PC-3 (cell line): ENCODE data around the gene NCEH1. TPM values are rescaled to one million over a fixed set of nuclear protein-coding genes. Genes with fewer than 3 reads are reported as not detected.

ENCODE experiments used
- ATAC-seq: fragments of 200-7000 bp; cut with Tn5 transposase; 2 replicates; pipeline ENCODE4 v1.9.1; 2020; ENCODE audit warnings: mild to moderate bottlenecking, moderate library complexity
- BruUV-seq: library from RNA; stranded (reverse); fragments of 400-500 nt; replicated peaks from 2 replicates; lab custom pipeline; 2021; lab: Mats Ljungman, UMichigan
- CTCF ChIA-PET: fragments of 300-600 bp; sonication (Branson Sonifier 250); formaldehyde crosslinking; loops from one replicate; lab custom pipeline; 2022; ENCODE audit warnings: antibody characterized with exemption; lab: Charles Lee
- POLR2A ChIA-PET: fragments of 300-600 bp; sonication (Branson Sonifier 250); formaldehyde crosslinking; loops from one replicate; lab custom pipeline; 2022; ENCODE audit warnings: antibody characterized with exemption; ENCODE audit not compliant: unreplicated experiment; lab: Charles Lee
- DNase-seq: peaks from one replicate; pipeline ENCODE4 v3.0.0-alpha.2; 2015
- H2AFZ ChIP-seq: fragments of 300-600 bp; sonication (generic); 2 replicates; pipeline ENCODE4 v1.6.0; 2016; ENCODE audit warnings: antibody characterized with exemption, low read length
- H3F3A ChIP-seq: fragments of 300-600 bp; sonication (generic); one replicate; pipeline ENCODE4 v1.6.0; 2017; ENCODE audit warnings: antibody characterized with exemption, low read length, control low read depth, mild to moderate bottlenecking; ENCODE audit not compliant: unreplicated experiment
- H3K27ac ChIP-seq: fragments of 300-600 bp; sonication (generic); 2 replicates; pipeline ENCODE4 v1.5.1; 2016; ENCODE audit warnings: mild to moderate bottlenecking, low read length
- H3K27me3 ChIP-seq: fragments of 300-600 bp; sonication (generic); 2 replicates; pipeline ENCODE4 v1.6.1; 2016; ENCODE audit warnings: low read length, mixed read lengths
- H3K36me3 ChIP-seq: fragments of 300-600 bp; sonication (generic); 2 replicates; pipeline ENCODE4 v1.6.1; 2016; ENCODE audit warnings: low read depth, mixed run types, low read length, mixed read lengths
- H3K4me1 ChIP-seq: fragments of 300-600 bp; sonication (generic); 2 replicates; pipeline ENCODE4 v1.5.1; 2016; ENCODE audit warnings: low read length; ENCODE audit not compliant: insufficient read depth
- H3K4me2 ChIP-seq: fragments of 300-600 bp; sonication (generic); 2 replicates; pipeline ENCODE4 v1.6.0; 2016; ENCODE audit warnings: low read length
- H3K4me3 ChIP-seq: fragments of 300-600 bp; sonication (generic); 2 replicates; pipeline ENCODE4 v1.5.1; 2016; ENCODE audit warnings: mild to moderate bottlenecking, low read length, mixed read lengths
- H3K79me2 ChIP-seq: fragments of 300-600 bp; sonication (generic); 2 replicates; pipeline ENCODE4 v1.6.1; 2017; ENCODE audit warnings: low read length, mixed read lengths
- H3K9ac ChIP-seq: fragments of 300-600 bp; sonication (generic); 2 replicates; pipeline ENCODE4 v1.6.0; 2016; ENCODE audit warnings: mild to moderate bottlenecking, low read length
- H3K9me2 ChIP-seq: fragments of 300-600 bp; sonication (generic); replicated peaks from 2 replicates; pipeline ENCODE4 v1.6.1; 2016; ENCODE audit warnings: mixed run types, low read length, mixed read lengths
- H3K9me3 ChIP-seq: fragments of 300-600 bp; sonication (generic); 2 replicates; pipeline ENCODE4 v1.6.1; 2016; ENCODE audit warnings: low read length, mixed read lengths
- H4K20me1 ChIP-seq: fragments of 300-600 bp; sonication (generic); 2 replicates; pipeline ENCODE4 v1.6.1; 2016; ENCODE audit warnings: low read length, mixed read lengths
- EZH2 ChIP-seq: fragments of 300-600 bp; sonication (generic); IDR thresholded peaks from one replicate; pipeline ENCODE4 v1.6.1; 2017; ENCODE audit warnings: antibody characterized with exemption, mild to moderate bottlenecking, low read length; ENCODE audit not compliant: unreplicated experiment
- EZH2phosphoT487 ChIP-seq: fragments of 300-600 bp; sonication (generic); IDR thresholded peaks from 2 replicates; pipeline ENCODE4 v1.6.1; 2018; ENCODE audit warnings: mild to moderate bottlenecking, antibody characterized with exemption, low read length, borderline replicate concordance
- intact Hi-C: fragments of 100-400 bp; cut with micrococcal nuclease; formaldehyde crosslinking; loops from 2 replicates; pipeline ENCODE4 v1.9.0; 2023
- total RNA-seq: library from RNA; depleted of rRNA; stranded (reverse); fragments of >200 nt; gene quantifications from 2 replicates; pipeline ENCODE4 v1.2.3, GENCODE V29; 2014
- TF ChIP-seq, protein P1 (sequence below): fragments of 300-600 bp; sonication (generic); conservative IDR thresholded peaks from 2 replicates; pipeline ENCODE4 v1.5.1; 2017; ENCODE audit warnings: antibody characterized with exemption, low read depth, mild to moderate bottlenecking, low read length

NCEH1 gene
- total RNA-seq, 1 experiment from 2014 or later, result 28.2 TPM

DNA sequence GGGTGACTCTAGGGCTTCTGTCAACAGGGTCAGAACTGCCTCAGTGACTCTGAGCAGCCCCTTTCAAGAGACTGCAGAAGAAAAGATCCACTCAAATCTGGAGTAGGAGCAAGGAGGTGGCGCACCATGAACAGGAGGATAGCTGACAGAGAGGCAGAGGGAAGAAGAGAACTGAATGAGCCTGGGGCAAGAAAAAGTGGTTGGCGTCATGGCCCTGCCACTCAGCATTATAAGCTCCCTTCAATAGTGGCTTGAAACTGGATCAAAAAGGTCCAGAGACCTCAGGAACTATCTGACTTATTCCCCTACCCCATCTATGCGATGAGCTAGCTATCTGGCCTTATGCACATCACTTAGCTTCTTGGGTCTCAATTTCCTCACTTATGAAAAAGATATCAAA lies 66.6 kb downstream of the NCEH1 start:
- no TSS peak for BruUV-seq
- intact Hi-C loops, result no loop called here
- Histone ChIP-seq H4K20me1 (peaks cover 10% of the 10 kb centered on the region; the same call in 1 of the 2 replicates), H3K4me3 (no peak overlapping the region), H3K27me3 (no peaks in the 10 kb centered on the region), H3K4me1 (peaks cover 22% of the 10 kb centered on the region), H3F3A (no peaks in the 10 kb centered on the region), H3K27ac (no peak overlapping the region), H3K4me2 (no peak overlapping the region), H3K36me3 (peaks cover 14% of the 10 kb centered on the region; the same call in 1 of the 2 replicates), H3K9me3 (no peaks in the 10 kb centered on the region), H3K79me2 (0 out of 2 replicates have a peak, but pooled peaks cover under 1% of the 10 kb centered on the region), H3K9me2 (no peaks in the 10 kb centered on the region), H3K9ac (no peak overlapping the region), H2AFZ (no peak overlapping the region)
- no peak for ATAC-seq
- POLR2A ChIA-PET, result no interaction called here
- DNase-seq, result no peak
- TF ChIP-seq, protein P1, sequence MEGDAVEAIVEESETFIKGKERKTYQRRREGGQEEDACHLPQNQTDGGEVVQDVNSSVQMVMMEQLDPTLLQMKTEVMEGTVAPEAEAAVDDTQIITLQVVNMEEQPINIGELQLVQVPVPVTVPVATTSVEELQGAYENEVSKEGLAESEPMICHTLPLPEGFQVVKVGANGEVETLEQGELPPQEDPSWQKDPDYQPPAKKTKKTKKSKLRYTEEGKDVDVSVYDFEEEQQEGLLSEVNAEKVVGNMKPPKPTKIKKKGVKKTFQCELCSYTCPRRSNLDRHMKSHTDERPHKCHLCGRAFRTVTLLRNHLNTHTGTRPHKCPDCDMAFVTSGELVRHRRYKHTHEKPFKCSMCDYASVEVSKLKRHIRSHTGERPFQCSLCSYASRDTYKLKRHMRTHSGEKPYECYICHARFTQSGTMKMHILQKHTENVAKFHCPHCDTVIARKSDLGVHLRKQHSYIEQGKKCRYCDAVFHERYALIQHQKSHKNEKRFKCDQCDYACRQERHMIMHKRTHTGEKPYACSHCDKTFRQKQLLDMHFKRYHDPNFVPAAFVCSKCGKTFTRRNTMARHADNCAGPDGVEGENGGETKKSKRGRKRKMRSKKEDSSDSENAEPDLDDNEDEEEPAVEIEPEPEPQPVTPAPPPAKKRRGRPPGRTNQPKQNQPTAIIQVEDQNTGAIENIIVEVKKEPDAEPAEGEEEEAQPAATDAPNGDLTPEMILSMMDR, result no peak
- TF ChIP-seq EZH2phosphoT487 (no peak), EZH2 (no peak)
- CTCF ChIA-PET, result no interaction called here

DNA sequence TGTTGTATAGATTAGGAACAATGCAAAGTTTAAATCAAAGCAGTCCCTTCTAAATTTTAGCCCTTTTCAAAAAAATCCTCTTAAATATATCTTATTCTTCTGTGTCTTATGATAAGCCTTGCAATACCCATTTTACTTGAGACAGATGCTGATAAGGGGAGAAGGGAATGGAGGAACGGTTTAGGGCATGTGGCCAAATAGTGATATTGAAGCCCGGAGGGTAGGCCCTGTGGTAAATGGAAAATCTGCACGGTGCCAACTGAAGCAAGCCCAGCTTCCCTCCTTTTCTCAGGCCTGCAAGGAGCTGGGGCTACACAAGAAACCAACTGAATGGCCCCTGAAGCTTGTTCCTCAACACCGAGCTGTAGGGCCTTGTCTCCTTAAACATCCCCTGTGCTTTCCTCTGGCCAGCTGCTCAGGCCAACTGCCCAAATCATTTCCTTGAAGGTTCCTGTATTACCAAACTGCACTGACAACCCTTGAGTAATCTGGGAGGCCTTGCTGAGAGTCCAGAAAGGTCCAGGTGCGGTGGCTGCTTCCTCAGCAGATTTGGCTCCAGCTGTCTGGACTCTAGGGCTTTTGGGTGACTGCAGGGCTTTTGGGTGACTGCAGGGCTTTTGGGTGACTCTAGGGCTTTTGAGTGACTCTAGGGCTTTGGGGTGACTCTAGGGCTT lies 67.2 kb downstream of the NCEH1 start:
- CTCF ChIA-PET, result no interaction called here
- TF ChIP-seq EZH2phosphoT487, result no peak
- TF ChIP-seq, protein P1, result no peak
- TF ChIP-seq EZH2, result no peak
- no TSS peak for BruUV-seq

DNA sequence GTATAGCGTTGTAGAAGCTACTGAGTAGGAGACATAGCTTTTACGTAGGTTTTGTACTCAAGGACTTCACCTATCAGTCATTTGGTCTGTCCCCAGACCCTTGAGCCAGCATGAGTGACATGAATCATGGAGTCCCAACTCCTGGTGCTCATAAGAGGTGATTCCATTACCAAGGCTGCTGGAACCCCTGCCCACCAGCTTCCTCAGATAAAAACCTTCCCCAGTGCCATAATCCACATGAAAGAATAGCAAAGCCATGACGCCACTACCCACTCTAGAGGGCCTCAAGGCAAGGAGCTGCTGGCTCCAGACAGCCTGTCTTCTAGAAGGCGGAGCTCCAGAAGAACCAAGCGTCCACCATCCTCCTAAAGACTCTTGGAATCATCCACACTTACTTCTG lies 69.6 kb downstream of the NCEH1 start:
- POLR2A ChIA-PET, result no interaction called here
- no TSS peak for BruUV-seq
- Histone ChIP-seq H3K9ac (no peak overlapping the region), H3K9me3 (no peaks in the 10 kb centered on the region), H3K4me2 (no peak overlapping the region), H3K79me2 (no peaks in the 10 kb centered on the region), H3K36me3 (peaks cover 23% of the 10 kb centered on the region; the same call in 1 of the 2 replicates), H4K20me1 (no peaks in the 10 kb centered on the region), H3K4me1 (no peaks in the 10 kb centered on the region), H3F3A (no peaks in the 10 kb centered on the region), H3K4me3 (no peak overlapping the region), H3K9me2 (no peaks in the 10 kb centered on the region), H2AFZ (no peak overlapping the region), H3K27me3 (no peaks in the 10 kb centered on the region), H3K27ac (no peak overlapping the region)
- CTCF ChIA-PET, result no interaction called here
- intact Hi-C loops, result no loop called here
- ATAC-seq (no peak), DNase-seq (no peak)
- TF ChIP-seq EZH2, result no peak
- TF ChIP-seq, protein P1, result no peak
- no peak for TF ChIP-seq EZH2phosphoT487

More for the DNA sequence above, 67.2 kb downstream of the NCEH1 start:
- POLR2A ChIA-PET, result no interaction called here
- H3F3A ChIP-seq, result no peaks in the 10 kb centered on the region
- peaks cover 17% of the 10 kb centered on the region; the same call in 1 of the 2 replicates for H3K36me3 ChIP-seq
- no peak overlapping the region for H3K9ac ChIP-seq
- no peak overlapping the region for H3K4me2 ChIP-seq
- ATAC-seq (no peak), DNase-seq (no peak)
- no peak overlapping the region for H2AFZ ChIP-seq
- intact Hi-C loops, result no loop called here
- no peaks in the 10 kb centered on the region for H3K9me2 ChIP-seq
- H4K20me1 ChIP-seq, result peaks cover 10% of the 10 kb centered on the region; the same call in 1 of the 2 replicates
- no peaks in the 10 kb centered on the region for H3K79me2 ChIP-seq
- H3K27me3 ChIP-seq, result no peaks in the 10 kb centered on the region
- no peak overlapping the region for H3K27ac ChIP-seq
- peaks cover 18% of the 10 kb centered on the region for H3K4me1 ChIP-seq
- no peaks in the 10 kb centered on the region for H3K9me3 ChIP-seq
- H3K4me3 ChIP-seq, result no peak overlapping the region
